ENCODE data around the gene DALRD3. TPM values are rescaled to one million over a fixed set of nuclear protein-coding genes. Genes with fewer than 3 reads are reported as not detected.

DALRD3 gene
- total and polyA plus RNA-seq, 2 donors (not counting 1 experiment from before 2014, with no cell fraction given): 57.2 to 82.6 TPM

DNA sequence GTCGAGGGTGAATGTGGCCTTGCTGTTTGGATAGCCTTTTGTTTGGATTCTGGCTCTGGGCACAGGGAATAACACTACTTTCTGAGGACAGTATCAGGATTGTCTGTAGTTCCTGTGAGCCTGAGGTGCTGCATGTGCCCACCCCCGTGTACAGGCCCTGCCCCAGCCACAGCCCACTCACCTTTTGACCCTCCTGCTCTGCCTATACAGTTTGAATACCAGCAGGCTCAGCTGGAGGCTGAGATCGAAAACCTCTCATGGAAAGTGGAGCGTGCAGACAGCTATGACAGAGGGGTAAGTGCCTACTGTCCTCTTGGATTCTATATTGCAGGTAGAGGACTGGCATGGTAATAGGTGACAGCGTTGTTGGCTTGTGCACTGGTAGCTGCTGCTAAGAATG lies 35.7 kb downstream of the DALRD3 start:
- WGBS (ENCODE audit: insufficient coverage): 100% methylated on average over 4 of the region's 5 CpGs
- H4K20me1 ChIP-seq (ENCODE audit: control insufficient read depth, insufficient read depth, low read length, poor library complexity, severe bottlenecking): no peaks in the 10 kb centered on the region
- H3K79me2 ChIP-seq (ENCODE audit: control insufficient read depth, insufficient read depth, low read length): no peaks in the 10 kb centered on the region
- no peaks in the 10 kb centered on the region for H3K27me3 Mint-ChIP-seq
- no peak overlapping the region for H3K4me3 ChIP-seq (ENCODE audit: control extremely low read depth in 1 of 5, extremely low read depth in 1 of 5, insufficient read depth in 1 of 5, low read depth in 2 of 5, low read length in 4 of 5)
- ChIA-PET CTCF (no interaction called here), POLR2A (no interaction called here)
- H3K27ac Mint-ChIP-seq: no peak overlapping the region
- intact Hi-C loops (cut with micrococcal nuclease): no loop called here
- H3K27me3 ChIP-seq (replicated peaks in 1 of 4; ENCODE audit: control extremely low read depth in 1 of 4, control insufficient read depth in 3 of 4, insufficient read depth in 4 of 4, low read length in 3 of 4): no peaks in the 10 kb centered on the region
- no peak overlapping the region for H3K4me2 ChIP-seq (replicated peaks; ENCODE audit: low read depth, low read length, poor library complexity, severe bottlenecking)
- no peaks in the 10 kb centered on the region for H3K4me1 Mint-ChIP-seq
- TF ChIP-seq, protein P1, sequence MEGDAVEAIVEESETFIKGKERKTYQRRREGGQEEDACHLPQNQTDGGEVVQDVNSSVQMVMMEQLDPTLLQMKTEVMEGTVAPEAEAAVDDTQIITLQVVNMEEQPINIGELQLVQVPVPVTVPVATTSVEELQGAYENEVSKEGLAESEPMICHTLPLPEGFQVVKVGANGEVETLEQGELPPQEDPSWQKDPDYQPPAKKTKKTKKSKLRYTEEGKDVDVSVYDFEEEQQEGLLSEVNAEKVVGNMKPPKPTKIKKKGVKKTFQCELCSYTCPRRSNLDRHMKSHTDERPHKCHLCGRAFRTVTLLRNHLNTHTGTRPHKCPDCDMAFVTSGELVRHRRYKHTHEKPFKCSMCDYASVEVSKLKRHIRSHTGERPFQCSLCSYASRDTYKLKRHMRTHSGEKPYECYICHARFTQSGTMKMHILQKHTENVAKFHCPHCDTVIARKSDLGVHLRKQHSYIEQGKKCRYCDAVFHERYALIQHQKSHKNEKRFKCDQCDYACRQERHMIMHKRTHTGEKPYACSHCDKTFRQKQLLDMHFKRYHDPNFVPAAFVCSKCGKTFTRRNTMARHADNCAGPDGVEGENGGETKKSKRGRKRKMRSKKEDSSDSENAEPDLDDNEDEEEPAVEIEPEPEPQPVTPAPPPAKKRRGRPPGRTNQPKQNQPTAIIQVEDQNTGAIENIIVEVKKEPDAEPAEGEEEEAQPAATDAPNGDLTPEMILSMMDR (IDR thresholded peaks at IDR 0.05): no peak
- TF ChIP-seq EZH2 (IDR thresholded peaks at IDR 0.05; ENCODE audit: borderline replicate concordance, insufficient read depth, low read depth, low read length, poor library complexity, severe bottlenecking): no peak
- H3K27ac ChIP-seq (ENCODE audit: low read length in 2 of 2): no peak overlapping the region
- DNase-seq: no peak
- H3K9ac ChIP-seq (ENCODE audit: low read length): no peak overlapping the region
- no peaks in the 10 kb centered on the region for H3K9me3 Mint-ChIP-seq (ENCODE audit: insufficient read depth)
- no peak overlapping the region for H2AFZ ChIP-seq (ENCODE audit: insufficient read depth, low read depth, low read length, poor library complexity, severe bottlenecking)
- H3K9me3 ChIP-seq (ENCODE audit: control extremely low read depth in 1 of 3, control insufficient read depth in 2 of 3, insufficient read depth in 1 of 3, low read length in 2 of 3): no peaks in the 10 kb centered on the region
- ATAC-seq (ENCODE audit: low read depth): no peak
- H3K4me1 ChIP-seq (ENCODE audit: control insufficient read depth in 2 of 2, insufficient read depth in 2 of 2, low read length in 2 of 2): no peaks in the 10 kb centered on the region
- H3K36me3 ChIP-seq (replicated peaks in 1 of 2; ENCODE audit: control extremely low read depth in 1 of 2, control insufficient read depth in 1 of 2, extremely low read depth in 1 of 2, insufficient read depth in 2 of 2, low read length in 1 of 2): peaks cover 1 to 60% of the 10 kb centered on the region in 2 experiments
- no peak overlapping the region for H3K4me3 Mint-ChIP-seq

DNA sequence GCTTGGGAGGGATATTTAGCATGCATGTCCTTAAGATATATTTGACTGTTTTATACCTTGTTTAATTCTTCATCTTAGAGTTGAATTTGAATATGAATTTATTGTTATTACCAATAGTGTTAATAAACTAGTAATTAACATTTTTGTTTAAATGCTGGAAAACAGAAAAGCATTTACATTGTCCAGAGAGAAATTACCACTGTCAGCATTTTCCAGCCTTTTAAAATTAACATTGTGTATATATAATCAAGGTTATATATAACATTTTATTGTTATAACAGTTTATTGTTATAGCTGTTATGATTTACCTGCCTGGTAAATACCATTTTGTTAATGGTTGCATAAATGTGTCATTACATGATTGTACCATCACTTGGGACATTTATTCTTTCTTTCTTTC lies 36.4 kb downstream of the DALRD3 start:
- H3K9me3 ChIP-seq (ENCODE audit: control extremely low read depth in 1 of 3, control insufficient read depth in 2 of 3, insufficient read depth in 1 of 3, low read length in 2 of 3): no peaks in the 10 kb centered on the region
- H3K4me1 ChIP-seq (ENCODE audit: control insufficient read depth in 2 of 2, insufficient read depth in 2 of 2, low read length in 2 of 2): no peaks in the 10 kb centered on the region
- no peak for TF ChIP-seq EZH2 (IDR thresholded peaks at IDR 0.05; ENCODE audit: borderline replicate concordance, insufficient read depth, low read depth, low read length, poor library complexity, severe bottlenecking)
- TF ChIP-seq, protein P1 (IDR thresholded peaks at IDR 0.05): no peak
- no peak for ATAC-seq (ENCODE audit: low read depth)
- ChIA-PET POLR2A (no interaction called here), CTCF (interaction anchor here (0.6 kb wide), 1 partner anchor 1244 kb away, joined by 3 read pairs; no protein-coding TSS in a partner anchor)
- no peaks in the 10 kb centered on the region for H3K79me2 ChIP-seq (ENCODE audit: control insufficient read depth, insufficient read depth, low read length)
- no peaks in the 10 kb centered on the region for H3K9me3 Mint-ChIP-seq (ENCODE audit: insufficient read depth)
- no peaks in the 10 kb centered on the region for H3K4me1 Mint-ChIP-seq
- H3K4me3 ChIP-seq (ENCODE audit: control extremely low read depth in 1 of 5, extremely low read depth in 1 of 5, insufficient read depth in 1 of 5, low read depth in 2 of 5, low read length in 4 of 5): no peak overlapping the region
- H2AFZ ChIP-seq (ENCODE audit: insufficient read depth, low read depth, low read length, poor library complexity, severe bottlenecking): no peak overlapping the region
- H4K20me1 ChIP-seq (ENCODE audit: control insufficient read depth, insufficient read depth, low read length, poor library complexity, severe bottlenecking): no peaks in the 10 kb centered on the region
- no peaks in the 10 kb centered on the region for H3K27me3 Mint-ChIP-seq
- DNase-seq: no peak
- H3K27ac ChIP-seq (ENCODE audit: low read length in 2 of 2): no peak overlapping the region
- H3K9ac ChIP-seq (ENCODE audit: low read length): no peak overlapping the region
- H3K4me3 Mint-ChIP-seq: no peak overlapping the region
- no peak overlapping the region for H3K4me2 ChIP-seq (replicated peaks; ENCODE audit: low read depth, low read length, poor library complexity, severe bottlenecking)
- no peaks in the 10 kb centered on the region for H3K27me3 ChIP-seq (replicated peaks in 1 of 4; ENCODE audit: control extremely low read depth in 1 of 4, control insufficient read depth in 3 of 4, insufficient read depth in 4 of 4, low read length in 3 of 4)
- peaks cover 1 to 66% of the 10 kb centered on the region in 2 experiments for H3K36me3 ChIP-seq (replicated peaks in 1 of 2; ENCODE audit: control extremely low read depth in 1 of 2, control insufficient read depth in 1 of 2, extremely low read depth in 1 of 2, insufficient read depth in 2 of 2, low read length in 1 of 2)
- H3K27ac Mint-ChIP-seq: no peak overlapping the region
- intact Hi-C loops (cut with micrococcal nuclease): no loop called here
